HG03045 (cell line): ENCODE measurements around the gene EPHA8.

Source experiments
- ATAC-seq: cut with Tn5 transposase; IDR thresholded peaks from one replicate; pipeline ENCODE4 v1.9.1; 2021; ENCODE audit warnings: mild to moderate bottlenecking, moderate library complexity; ENCODE audit not compliant: unreplicated experiment

The EPHA8 gene

DNA sequence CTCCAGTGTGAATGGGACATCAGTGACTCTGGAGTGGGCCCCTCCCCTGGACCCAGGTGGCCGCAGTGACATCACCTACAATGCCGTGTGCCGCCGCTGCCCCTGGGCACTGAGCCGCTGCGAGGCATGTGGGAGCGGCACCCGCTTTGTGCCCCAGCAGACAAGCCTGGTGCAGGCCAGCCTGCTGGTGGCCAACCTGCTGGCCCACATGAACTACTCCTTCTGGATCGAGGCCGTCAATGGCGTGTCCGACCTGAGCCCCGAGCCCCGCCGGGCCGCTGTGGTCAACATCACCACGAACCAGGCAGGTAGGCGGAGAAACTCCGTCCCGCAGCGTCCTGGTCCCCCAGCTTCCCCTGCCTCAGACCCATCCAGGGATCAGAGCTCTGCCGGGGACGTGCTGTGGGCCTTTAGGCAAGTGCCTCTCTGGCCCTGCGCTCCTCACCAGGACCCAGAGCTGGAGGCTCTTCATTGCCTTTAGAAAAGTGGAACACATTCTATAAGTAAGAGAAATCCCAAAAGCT, 25.7 kb downstream of the EPHA8 start:
- ATAC-seq, result no peak

DNA sequence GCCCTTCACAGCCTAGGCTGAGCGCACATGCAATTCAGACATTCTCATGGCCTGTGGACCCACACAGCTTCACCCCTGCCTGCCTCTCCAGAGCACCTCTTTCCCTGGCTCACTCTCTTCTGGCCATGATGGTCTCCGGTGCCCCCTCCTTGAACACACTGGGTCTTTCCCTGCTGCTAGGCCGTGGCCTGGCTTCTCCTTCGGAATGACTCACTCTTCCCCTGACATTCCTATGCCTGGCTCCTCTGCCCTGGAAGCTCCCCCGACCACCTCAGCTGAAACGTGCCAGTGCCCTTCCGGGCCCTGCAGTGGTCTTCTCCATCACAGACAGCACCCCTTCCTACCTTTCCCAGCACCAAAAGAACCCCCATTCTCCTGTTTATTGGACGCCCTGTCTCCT, 28.3 kb downstream of the EPHA8 start:
- no peak for ATAC-seq

DNA sequence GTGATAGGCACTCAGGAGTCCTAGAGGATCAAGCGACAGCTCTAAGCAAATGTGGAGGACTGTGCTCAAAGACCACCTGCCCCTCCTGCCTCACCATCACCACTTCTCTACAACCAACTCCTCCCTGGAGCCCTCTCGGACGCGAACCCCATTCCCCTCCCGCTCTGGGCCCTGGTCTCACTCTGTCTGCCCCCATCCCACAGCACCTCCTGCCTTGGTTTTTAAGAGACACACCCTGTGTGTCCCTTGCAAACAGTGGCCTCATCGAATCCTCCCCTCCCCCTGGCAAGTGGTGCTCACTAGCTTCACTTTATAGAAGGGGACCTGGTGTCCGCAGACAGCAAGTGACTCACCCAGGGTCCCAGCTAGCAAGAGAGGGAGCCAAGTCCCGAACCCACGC, 28.8 kb downstream of the EPHA8 start:
- ATAC-seq, result no peak

DNA sequence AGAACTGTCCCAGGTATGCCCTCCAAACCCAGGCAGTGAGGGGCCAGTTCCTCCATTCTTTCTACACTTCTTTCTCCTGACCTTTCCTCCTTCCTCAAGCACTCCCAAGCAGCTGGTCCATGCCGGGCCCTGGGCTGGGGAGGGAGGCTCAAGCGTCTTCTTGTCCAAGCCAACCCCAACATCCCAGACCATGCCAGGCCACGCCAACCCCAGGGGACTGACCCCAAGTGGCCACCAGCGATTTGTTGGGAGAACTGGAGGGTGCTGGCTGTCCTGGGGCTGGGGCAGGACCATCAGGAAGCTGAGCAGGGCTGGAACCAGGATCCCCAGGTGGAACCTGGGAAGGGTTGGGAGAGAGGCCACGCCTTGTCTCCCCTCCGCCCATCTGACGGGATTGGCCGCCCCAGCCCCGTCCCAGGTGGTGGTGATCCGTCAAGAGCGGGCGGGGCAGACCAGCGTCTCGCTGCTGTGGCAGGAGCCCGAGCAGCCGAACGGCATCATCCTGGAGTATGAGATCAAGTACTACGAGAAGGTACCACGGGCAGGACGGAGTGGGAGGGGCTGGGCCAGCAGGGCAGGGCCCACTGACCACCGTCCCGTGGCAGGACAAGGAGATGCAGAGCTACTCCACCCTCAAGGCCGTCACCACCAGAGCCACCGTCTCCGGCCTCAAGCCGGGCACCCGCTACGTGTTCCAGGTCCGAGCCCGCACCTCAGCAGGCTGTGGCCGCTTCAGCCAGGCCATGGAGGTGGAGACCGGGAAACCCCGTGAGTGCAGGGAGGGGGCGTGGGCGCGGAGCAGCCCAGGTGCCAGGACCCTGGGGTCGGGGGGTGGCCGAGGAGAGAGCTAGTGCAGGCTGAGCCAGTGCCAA, 29.9 kb downstream of the EPHA8 start:
- ATAC-seq, result no peak

DNA sequence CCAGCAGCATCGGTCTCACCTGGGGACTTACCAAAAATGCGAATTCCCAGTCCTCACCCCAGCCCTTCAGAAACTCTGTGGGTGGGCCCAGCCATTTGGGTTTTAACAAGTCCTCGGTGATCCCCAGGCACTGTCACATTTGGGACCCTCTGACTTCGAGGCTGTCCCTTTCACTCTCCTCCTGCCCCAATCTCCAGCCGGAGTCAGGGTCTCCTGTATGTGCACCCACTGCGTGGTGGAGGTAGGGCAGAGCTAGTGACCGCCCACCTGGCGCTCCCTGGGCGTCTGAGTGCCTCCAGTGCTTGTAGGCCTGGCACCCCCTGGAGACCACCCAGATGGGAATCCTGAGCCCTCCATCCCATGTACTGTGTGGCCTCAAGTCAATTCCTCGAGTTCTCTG, 31.1 kb downstream of the EPHA8 start:
- ATAC-seq, result no peak

DNA sequence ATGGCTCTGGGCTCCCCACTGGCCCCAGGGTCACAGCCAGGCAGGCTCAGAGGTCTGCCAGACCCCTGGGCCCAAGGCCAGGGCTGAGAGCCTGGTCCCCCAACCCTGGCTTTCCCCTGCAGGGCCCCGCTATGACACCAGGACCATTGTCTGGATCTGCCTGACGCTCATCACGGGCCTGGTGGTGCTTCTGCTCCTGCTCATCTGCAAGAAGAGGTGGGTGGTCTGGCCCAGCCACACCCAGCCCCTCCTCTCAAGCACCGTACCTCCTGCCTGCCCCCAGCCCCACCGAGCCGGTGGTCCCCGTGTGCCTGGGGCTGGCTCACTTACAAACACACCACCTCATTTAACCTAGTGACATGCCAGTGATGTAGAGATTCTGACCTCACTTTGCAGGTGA, 31.8 kb downstream of the EPHA8 start:
- ATAC-seq, result no peak

DNA sequence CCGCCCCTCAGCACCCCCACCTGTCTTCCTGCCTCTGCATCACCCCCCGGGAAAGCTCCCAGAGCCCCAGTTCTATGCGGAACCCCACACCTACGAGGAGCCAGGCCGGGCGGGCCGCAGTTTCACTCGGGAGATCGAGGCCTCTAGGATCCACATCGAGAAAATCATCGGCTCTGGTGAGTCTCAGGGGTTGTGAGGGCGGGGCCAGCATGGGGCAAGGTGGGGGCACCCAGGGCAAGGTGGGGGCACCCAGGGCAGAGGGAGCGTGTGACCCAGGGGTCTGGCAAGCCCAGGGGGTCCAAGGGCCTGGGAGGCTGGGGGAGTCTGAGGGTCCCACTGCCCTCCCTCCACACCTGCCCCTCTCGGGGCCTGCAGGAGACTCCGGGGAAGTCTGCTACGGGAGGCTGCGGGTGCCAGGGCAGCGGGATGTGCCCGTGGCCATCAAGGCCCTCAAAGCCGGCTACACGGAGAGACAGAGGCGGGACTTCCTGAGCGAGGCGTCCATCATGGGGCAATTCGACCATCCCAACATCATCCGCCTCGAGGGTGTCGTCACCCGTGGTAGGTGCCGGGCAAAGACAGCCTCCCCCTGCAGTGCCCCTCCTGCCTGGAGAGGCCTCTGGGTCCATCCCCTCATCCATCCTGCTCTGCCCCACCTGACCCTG, 34.1 kb downstream of the EPHA8 start:
- no peak for ATAC-seq

DNA sequence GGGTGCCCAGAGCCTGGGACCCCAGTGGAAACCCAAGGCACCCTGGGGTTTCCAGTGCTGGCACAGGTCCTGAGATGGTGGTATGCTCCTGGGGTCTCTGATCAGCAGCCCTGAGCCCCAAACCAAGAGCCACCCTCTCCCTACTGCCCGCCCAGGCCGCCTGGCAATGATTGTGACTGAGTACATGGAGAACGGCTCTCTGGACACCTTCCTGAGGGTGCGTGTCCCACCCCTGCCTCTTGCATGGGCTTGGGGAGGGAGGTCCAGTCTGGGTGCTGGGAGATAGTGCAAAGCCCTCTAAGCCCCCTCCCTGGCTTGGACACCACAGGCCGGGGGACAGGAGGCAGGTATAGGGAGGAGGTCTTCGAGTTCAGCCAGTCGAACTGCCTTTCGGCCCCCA, 34.7 kb downstream of the EPHA8 start:
- no peak for ATAC-seq

DNA sequence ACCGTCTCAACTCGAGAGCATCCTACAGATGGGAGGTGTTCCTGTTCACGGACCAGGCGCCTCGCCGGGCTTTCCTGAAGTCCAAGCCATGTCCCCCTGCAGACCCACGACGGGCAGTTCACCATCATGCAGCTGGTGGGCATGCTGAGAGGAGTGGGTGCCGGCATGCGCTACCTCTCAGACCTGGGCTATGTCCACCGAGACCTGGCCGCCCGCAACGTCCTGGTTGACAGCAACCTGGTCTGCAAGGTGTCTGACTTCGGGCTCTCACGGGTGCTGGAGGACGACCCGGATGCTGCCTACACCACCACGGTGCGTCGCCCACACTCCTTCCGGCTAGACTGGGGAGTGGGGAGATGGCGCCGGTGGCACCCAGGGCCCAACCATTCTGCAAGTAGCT, 35.4 kb downstream of the EPHA8 start:
- ATAC-seq, result no peak

DNA sequence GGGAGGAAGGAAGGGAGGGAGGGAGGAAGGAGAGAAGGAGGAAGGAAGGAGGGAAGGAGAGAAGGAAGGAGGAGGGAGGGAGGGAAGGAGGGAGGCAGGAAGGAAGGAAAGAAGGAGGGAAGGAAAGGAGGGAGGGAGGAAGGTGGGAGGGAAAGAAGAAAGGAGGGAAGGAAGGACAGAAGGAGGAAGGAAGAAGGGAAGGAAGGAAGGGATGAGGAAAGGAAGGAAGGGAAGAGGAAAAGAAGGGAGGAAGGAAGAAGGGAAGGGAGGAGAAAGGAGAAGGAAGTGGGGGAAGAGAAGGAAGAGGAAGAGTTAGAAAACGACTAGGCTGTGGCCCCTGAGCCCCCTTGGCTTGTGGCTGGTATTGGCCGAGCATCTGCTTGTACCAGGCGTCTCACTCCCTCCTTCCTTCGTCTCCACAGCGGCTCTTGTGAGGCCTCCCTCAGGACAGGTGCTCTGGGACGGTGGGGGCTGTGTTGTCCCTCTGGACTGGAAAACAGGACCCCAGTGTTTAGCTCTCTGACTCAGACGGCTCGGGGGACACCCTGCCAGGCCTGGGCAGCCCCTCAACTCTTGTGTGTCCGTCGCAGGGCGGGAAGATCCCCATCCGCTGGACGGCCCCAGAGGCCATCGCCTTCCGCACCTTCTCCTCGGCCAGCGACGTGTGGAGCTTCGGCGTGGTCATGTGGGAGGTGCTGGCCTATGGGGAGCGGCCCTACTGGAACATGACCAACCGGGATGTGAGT, 37.0 kb downstream of the EPHA8 start:
- no peak for ATAC-seq

DNA sequence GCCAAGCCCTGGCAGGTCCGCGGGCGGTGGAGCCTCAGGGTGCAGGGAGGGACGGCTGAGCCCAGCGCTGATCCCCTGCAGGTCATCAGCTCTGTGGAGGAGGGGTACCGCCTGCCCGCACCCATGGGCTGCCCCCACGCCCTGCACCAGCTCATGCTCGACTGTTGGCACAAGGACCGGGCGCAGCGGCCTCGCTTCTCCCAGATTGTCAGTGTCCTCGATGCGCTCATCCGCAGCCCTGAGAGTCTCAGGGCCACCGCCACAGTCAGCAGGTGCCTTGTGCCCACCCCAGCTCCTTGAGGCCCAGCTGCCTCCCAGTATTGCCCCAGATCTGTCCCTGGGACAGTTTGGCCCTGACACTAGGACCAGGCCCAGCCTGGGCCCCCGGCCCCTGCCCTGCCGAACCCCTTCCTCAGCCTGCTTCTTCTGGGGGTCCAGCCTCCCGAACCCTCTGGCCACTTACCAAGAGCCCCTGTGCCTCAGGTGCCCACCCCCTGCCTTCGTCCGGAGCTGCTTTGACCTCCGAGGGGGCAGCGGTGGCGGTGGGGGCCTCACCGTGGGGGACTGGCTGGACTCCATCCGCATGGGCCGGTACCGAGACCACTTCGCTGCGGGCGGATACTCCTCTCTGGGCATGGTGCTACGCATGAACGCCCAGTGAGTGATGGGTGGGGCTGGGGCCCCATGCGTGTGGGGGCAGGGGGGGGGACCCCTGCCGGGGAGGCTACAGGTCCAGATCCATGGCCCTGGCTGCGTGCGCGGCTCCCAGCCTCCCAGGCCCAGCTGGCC, 37.7 kb downstream of the EPHA8 start:
- ATAC-seq, result no peak

DNA sequence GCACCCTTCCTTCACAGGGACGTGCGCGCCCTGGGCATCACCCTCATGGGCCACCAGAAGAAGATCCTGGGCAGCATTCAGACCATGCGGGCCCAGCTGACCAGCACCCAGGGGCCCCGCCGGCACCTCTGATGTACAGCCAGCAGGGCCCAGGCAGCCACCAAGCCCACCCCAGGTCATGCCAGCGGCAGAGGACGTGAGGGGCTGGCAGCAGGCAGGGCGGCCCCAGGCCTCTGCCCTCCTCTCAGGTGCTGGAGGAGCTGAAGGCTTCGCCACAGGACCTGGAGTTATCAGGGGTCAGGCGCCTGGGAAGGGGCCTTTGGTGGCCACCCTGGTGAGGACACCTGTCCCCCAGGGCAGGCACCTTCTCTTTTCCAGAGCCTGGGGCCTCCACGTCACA, 38.3 kb downstream of the EPHA8 start:
- no peak for ATAC-seq

DNA sequence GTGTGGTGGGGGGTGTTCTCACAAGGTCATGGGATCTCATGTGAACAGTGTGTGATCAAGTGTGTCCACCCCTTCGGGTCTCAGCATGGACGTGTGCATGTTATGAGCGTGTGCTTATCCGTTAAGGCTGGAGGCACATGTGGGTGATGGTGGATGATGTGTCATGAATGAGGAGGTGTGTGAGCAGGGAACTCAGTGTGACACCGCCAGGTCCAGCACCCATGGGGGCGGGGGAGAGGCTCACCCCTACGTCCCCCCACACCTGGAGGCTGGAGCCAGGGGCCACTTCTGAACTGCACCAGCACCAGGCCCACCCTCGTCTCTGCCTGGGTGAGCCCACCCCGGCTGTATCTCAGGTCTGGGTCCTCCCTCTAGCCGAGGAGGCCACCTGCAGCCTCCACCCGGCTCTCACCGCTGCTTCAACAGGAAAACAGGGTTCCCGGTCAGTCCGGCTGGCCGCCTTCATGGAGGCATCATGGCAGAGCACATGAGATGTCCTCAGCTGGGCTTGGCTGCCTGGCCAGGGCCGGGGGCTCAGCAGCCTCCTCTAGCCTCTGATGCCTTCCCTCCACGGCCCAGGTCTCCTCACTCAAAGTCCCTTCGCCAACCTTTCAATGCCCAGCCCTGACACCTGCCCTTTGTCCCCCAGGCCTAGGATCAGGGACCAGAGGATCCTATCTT, 38.9 kb downstream of the EPHA8 start:
- ATAC-seq, result no peak

DNA sequence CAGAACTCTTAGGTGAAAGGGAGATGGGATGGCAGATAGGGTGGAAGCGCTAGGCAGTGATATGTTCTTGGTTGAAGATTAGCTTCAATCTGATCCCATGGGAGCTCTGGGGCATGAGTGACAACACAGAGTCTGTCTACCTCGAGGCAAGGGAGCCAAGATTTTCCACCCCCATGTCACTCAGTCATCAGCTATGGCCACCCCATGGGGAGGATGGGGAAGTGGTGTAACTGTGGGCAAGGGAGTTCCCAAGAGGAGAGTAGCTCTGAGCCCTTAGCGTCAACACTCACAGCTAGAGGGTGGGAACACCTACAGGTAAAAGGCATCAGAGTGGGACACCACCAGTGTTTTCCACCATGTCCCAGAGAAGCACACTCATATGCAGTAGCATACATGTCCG, 42.9 kb downstream of the EPHA8 start:
- no peak for ATAC-seq

DNA sequence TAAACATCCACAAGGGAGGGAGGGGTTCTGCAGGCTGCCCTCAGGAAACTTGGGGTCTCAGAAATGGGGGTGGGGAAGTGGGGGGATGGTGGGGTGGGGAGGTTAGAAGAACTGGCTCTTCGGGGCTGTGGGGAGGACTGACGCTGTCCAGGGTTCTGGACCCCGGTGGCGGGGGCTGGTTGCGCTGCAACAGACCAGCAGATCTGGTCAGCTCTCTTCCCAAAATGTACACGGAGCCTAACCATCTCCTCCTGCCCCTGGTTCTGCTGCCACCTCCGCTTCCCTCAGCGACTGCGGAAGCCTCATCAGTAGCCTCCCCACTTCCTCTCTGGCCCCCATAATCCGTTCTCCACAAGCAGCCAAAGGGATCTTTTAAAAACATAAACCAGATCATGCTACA, 43.9 kb downstream of the EPHA8 start:
- ATAC-seq, result no peak

DNA sequence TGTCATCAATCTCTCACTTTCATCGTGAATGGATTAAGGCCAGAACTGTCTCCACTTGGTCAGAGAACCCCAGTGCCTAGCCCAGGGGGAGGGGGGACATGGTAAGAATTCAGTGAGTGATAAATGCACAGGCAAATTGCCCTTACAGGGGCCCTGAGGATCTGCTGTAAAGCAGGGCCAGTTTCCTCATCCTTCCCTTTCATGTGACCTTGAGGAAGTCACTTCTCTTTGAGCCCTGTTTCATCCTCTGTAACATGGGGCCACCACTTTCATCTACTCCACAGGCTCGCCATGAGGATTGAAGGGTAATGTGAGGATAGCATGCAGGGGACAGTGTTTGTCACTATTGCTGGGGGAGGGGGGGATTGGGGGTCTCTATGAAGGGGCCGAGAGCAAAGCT, 45.1 kb downstream of the EPHA8 start:
- ATAC-seq, result no peak

DNA sequence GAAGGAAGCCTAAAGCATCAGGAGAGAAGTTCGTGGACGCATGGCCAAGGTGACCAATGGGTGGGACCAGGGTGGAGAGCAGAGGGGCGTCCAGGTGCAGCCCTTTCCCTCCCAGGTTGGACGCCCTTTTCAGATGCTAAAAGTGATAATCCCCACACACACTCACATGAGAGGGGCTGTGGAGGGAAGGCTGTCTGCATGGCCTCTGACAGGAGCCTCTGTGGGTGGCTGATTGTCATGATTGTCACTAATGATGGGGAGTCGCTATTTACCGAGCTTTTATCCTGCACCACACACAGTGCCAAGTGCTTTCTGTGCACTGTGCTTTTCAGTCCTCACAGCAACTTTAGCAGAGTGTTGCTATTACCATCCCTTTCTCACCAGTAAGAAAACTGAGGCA, 46.0 kb downstream of the EPHA8 start:
- no peak for ATAC-seq

DNA sequence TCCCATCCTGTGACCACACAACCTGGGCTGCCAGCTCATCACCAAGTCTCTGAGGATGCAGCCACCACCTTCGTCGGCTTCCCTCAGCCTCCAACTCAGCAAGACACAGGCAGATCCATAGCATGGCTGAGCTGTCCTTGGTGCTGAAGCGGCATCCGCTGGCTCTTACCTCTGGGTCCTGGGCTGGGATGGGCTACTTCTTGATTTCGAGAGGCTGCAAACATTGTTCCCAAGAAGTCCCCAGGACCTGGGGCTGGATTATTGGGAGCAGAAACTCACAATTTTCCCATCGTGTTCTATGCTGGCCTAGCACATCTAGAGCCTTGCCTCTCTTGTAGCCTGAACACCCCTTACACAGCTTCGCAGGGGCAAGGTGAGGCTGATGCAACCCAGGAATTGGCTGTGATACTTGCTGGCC, 48.2 kb downstream of the EPHA8 start:
- ATAC-seq, result no peak

DNA sequence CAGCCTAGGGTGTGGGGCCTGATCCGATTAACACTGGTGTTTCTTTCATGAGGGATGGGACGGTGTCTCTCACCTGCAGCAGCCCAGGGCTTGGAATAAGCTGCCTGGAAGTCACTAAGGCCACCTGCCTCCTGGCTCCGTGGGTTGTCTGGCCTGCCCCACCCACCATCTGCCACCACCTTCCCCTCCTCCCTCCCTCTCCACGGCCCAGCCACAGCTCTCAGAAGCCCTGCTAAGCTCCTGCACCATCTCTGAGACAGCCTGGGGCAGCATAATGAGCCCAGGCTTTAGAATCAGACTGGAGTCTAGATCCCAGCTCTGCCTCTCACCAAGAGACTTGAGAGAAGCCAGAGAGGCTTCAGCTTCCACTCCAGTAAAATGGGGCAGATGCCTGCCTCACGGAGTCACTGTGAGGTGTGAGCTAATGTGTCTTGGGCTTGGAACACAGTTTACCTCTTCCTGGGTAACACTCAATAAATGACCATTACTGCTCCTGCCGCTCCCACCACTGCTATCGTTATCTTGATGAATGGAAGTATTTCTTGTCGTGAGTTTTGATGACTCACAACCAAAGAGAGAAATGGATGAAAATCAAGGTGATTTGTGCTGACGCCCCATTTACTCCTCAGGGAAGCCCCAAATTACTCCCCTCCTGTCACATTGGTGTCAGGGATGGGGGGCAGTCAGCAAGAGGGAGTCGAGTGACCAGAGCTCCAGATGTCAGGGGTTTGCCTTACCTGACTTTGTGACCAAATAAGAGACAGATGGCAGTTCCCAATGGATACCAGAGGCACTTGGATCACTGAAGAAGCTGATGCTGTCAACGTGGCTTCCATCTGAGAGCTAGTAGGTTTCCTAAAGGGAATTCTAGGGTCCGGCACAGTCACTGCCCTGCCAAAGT, 49.6 kb downstream of the EPHA8 start:
- ATAC-seq, result no peak
